NCI-H1092 treated with DMSO at 0.1 percent for 48 hours (cell line): ENCODE measurements around the gene CYP4F2.
"Not testable (repeated sequence)": the region's sequence is repeated elsewhere in the genome, so short reads cannot be mapped to it uniquely, and the experiment has no call there.

ENCODE experiments used
- DNase-seq: peaks from one replicate; lab custom pipeline; 2025; lab: John Stamatoyannopoulos, UW

Gene CYP4F2

DNA sequence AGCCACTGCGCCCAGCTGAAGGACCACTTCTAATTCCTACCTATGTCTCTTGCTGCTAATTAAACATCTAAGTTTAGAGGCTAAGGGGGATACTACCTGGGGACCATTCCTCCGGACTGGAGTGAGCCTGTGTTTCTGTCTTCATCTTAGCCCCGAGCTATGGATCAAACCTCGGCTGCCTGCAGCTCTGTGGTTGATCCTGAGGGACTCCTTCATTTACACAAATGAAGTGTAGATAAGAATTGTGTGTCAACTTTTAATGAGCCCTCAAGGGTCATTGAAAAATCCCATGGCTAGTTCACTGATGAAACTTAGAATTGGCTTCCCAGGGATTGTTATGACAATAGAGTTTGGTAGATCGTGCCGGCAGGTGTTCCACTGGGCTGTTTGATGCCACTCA lies 51.0 kb downstream of the CYP4F2 start:
- no peak for DNase-seq

DNA sequence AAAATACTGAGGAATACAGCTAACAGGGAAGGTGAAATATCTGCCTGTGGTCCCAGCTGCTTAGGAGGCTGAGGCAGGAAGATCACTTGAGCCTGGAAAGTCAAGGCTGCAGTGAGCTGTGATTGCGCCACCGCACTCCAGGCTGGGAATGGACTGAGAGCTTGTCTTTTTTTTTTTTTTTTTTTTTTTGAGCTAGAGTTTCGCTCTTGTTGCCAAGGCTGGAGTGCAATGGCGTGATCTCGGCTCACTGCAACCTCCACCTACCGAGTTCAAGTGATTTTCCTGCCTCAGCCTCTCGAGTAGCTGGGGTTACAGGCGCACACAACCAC lies 54.0 kb downstream of the CYP4F2 start:
- not testable (repeated sequence) for DNase-seq

DNA sequence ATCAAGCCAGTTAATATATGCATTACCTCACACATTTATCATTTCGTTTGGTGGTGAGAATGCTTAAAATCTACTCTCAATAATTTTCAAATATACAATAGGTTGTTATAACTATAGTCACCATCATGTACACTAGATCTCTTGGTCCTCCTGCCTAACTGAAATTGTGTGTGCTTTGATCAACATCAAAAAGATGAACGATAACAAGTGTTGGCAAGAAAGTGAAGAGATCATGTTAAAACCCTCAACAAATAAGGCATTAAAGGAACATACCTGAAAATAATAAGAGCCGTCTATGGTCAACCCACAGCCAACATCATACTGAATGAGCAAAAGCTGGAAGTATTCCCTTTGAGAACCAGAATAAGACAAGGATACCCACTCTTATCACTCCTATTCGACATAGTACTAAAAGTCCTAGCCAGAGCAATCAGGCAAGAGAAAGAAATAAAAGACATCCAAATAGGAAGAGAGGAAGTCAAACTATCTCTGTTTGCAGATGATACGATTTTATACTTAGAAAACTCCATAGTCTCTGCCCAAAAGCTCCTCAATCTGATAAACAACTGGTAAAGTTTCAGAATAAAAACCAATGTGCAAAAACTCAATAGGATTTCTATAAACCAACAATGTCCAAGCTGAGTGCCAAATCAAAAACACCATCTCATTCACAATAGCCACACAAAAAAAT lies 54.5 kb downstream of the CYP4F2 start:
- no peak for DNase-seq

DNA sequence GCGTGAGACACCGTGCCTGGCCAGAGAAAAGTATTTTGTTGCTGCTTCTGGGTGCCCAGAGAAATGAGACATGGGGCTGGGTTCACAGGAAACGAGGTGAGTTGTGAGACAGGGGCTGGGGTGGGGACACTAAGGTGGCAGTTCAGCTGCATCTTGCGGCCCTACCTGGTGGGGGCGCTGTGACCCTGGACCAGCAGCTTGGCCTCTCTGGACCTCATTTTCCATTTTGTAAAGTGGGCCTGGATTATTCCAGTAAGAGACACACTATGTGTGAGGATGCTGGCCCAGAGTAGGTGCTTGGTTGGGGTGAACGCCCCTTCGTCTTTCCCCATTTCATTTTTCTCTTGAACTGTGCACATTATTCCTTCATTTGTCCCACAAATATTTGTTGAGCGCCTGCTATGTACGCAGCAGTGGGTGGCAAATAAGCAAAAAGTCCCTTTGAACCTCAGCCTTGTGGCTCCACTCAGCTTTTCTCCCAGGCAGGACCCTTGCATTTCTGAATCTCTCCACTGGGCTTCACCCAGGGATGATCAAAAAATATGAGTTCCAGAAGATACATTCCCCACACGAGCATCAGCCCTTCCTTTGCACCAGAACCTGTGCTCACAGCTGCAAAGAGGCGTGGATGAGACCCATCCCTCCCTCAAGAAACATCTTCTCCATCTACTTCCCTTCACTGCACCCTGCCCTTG lies 55.9 kb downstream of the CYP4F2 start:
- DNase-seq: no peak

DNA sequence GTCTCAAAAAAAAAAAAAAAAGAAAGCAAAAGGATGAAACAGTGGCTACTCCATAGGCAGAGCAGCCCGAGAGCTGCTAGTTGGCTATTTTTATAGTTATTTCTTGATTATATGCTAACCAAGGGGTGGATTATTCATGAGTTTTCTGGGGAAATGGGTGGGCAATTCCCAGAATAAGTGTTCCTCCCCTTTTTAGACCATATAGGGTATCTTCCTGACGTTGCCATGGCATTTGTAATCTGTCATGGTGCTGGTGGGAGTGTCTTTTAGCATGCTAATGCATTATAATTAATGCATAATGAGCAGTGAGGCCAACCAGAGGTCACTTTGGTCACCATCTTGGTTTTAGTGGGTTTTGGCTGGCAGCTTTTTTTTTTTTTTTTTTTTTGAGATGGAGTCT lies 57.0 kb downstream of the CYP4F2 start:
- DNase-seq: no peak

DNA sequence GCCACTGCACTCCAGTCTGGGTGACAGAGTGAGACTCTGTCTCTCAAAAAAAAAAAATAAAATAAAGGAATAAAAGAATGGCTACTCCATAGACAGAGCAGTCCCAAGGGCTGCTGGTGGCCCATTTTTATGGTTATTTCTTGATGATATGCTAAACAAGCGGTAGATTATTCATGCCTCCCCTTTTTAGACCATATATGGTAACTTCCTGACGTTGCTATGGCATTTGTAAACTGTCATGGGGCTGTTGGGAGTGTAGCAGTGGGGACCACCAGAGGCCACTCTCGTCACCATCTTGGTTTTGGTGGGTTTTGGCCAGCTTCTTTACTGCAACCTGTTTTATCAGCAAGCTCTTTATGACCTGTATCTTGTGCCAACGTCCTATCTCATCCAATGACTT lies 58.0 kb downstream of the CYP4F2 start:
- not testable (repeated sequence) for DNase-seq

DNA sequence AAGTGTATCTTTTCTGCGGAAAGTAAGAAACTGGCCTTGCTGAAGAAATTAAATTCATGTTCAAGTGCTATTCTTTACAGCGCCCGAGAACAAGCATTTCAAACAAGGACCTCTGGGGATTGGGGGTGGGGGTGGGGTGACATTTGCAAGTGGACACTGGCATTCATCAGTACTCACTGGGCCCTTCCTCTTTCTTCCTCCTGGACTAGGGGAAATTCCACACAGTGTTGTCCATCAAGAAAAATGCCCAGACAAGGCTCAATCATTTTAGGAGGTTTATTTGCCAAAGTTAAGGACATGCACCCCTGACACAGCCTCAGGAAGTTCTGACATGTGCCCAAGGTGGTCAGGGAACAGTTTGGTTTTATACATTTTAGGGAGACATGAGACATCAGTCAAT lies 59.5 kb downstream of the CYP4F2 start:
- no peak for DNase-seq

DNA sequence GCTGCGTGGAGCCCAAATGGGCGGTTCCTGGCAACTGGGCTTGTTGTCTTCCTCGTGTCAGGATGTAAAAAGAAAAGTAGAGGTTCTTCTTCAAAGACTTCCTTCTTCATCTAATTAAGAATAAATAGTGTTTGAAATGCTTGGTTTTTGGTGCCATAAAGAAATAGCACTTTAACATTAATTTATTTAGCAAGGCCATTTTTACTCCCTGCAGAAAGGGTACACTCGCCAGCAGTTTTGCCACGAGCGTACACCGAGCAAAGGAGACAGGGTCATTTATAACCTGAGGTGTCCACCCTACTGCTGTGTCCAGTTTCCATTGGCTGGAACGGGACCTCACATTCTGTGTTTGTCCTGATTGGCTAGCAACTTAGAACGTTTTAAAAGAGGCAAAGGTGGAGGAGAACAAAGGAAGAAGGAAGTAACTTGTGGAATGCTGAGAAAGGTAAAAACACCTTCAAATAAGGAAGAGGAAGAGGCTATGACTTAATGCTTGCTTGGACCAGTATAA lies 60.6 kb downstream of the CYP4F2 start:
- no peak for DNase-seq

DNA sequence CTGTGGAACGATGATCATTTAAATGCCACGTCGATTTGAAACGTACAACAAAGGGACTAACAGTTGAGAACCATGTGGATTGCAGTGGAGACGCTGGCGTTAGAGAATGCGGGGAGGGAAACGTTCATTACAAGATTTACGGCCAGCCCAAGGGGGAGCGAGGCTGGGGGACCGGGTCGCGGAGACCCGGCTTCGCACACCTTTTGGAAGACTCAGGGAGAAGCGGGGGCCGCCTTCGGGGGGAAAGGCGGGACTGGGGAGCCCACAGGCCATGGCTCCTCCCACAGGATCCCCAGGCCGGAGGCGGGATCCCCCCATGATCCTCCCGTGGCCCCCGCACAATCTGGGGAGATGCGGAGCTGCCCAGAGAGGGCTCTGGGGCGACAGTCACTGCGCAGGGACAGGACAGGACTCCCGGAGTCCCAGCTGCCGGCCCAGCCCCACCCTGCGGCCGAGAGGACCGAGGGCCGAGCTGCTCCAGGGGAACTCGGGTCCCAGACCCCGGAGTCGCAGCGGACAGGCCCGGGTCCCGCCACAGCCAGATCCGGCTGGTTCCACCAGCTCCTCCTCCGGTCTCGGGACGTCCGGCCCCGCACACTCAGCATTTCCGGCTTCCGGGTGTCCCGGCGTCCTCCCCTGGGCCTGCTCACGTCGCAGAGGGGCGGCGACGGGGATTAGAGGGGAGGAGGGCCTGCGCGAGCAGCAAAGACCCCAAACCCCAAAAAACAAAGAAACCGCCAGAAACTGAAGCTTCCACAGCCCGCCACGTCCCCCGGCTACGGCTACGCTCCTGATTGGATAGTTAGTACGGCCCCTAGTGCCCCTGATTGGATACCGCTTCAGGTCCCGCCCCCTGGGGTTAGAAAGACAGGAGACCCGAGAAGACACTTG lies 61.3 kb downstream of the CYP4F2 start:
- peak; percentile 84 for DNase-seq

DNA sequence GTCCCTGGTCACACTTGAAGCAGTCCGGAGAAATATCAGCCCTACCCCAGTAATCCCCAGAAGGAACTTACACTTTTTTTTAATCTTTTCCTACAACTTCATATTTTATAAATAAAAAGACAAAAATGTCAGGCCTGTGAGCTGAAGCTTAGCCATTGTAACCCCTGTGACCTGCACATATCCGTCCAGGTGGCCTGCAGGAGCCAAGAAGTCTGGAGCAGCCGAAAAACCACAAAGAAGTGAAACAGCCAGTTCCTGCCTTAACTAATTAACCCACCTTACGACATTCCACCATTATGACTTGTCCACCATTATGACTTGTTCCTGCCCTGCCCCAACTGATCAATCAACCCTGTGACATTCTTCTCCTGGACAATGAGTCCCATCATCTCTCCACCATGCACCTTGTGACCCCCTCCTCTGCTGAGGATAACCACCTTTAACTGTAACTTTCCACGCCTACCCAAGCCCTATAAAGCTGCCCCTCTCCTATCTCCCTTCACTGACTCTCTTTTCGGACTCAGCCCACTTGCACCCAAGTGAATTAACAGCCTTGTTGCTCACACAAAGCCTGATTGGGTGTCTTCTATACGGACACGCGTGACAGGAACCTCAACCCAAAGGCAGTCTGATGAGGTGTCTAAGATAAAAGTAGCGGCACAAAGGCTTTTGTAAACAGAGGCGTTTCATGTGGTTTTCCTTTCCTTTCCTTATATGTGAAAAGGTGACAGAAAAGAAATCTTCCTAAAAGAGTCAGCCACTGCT lies 62.1 kb downstream of the CYP4F2 start:
- not testable (repeated sequence) for DNase-seq

DNA sequence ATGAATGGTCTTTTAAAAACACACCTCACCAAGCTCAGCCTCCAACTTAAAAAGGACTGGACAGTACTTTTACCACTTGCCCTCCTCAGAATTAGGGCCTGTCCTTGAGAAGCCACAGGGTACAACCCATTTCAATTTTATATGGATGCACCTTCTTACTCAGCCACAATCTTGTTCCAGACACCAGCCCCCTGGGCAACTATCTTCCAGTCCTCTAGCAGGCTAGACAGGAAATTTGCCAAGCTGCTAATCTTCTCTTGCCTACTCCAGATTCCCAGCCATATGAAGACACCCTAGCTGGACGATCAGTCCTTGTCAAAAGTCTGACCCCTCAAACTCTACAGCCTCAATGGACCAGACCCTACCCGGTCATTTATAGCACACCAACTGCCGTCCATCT lies 63.6 kb downstream of the CYP4F2 start:
- not testable (repeated sequence) for DNase-seq

DNA sequence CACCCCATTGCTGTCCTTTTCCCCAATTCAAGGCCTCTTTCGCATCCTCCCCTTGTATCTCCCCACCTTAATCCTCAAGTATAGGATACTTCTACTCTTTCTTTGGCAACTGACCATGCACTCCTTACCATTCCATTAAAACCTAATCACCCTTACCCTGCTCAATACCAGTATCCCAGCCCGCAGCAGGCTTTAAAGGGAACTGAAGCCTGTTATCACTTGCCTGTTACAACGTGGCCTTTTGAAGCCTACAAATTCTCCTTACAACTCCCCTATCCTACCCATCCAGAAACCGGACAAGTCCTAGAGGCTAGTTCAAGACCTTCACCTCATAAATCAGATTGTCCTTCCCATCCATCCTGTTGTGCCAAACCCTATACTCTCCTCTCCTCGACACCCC lies 66.2 kb downstream of the CYP4F2 start:
- DNase-seq: no peak

DNA sequence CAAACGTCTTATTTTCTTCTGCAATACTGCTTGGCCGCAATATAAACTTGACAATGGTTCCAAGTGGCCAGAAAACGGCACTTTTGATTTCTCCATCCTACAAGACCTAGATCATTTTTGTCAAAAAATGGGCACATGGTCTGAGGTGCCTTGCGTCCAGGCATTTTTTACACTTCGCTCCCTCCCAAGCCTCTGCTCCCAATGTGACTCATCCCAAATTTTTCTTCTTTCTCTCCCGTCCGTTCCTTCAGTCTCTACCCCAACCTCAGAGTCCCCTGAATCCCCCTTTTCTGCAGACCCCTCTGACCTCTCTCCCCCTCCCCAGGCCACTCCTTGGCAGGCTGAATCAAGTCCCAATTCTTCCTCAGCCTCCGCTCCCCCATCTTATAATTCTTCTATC lies 68.1 kb downstream of the CYP4F2 start:
- no peak for DNase-seq

DNA sequence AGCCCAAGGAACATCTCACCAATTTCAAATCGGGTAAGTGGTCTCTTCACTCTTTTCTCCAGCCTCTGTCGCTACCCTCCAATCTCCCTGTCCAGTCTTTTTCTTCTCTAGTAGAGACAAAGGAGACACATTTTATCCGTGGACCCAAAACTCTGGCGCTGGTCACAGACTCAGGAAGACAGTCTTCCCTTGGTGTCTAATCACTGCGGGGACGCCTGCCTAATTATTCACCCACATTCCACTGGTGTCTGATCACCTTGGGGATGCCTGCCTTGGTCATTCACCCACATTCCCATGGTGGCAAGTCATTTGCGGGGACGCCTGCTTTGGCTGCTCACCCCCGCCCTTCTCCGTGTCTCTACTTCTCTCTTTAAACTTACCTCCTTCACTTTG lies 68.6 kb downstream of the CYP4F2 start:
- DNase-seq: no peak

DNA sequence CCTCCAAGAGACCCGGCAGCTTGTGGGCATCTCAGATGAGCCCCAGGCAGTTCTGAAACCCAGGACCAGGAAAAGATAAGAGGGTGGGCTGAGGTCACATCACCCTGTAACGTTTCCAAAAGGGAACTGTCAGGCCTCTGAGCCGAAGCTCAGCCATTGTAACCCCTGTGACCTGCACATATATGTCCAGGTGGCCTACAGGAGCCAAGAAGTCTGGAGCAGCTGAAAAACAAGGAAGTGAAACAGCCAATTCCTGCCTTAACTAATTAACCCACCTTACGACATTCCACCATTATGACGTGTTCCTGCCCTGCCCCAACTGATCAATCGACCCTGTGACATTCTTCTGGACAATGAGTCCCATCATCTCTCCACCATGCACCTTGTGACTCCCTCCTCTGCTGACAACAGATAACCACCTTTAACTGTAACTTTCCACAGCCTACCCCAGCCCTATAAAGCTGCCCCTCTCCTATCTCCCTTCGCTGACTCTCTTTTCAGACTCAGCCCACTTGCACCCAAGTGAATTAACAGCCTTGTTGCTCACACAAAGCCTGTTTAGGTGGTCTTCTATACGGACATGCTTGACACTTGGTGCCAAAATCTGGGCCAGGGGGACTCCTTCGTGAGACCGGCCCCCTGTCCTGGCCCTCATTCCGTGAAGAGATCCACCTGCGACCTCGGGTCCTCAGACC lies 69.1 kb downstream of the CYP4F2 start:
- not testable (repeated sequence) for DNase-seq

DNA sequence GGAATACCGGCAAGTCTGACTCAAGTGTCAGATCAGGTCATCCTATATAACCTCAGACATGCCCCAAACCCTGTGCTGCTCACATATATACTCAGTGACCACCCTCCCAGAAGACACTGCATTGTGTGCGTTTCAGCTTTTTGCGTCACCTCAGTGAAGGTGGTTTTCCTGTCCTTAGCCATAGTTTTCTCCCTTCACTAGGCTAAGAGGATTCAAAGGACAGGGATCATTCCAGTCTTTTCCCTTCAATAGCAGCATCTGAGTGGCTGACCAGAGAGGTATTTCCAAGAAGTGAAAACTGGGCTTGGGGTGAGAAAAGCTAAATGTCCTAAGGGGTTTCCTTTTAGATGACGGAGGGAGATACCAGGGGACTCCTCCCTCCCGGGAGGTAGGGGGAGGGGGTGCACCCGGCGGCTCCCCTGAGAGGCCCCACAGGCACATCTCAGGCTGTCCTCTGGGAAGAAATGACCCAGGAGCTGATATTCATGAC lies 69.7 kb downstream of the CYP4F2 start:
- DNase-seq: no peak
